ENCODE measurements around the gene GPR21. TPM values are rescaled to one million over a fixed set of nuclear protein-coding genes. Genes with fewer than 3 reads are reported as not detected.

Gene GPR21
- total RNA-seq, 1 experiment from 2014 or later: 1.1 TPM

DNA sequence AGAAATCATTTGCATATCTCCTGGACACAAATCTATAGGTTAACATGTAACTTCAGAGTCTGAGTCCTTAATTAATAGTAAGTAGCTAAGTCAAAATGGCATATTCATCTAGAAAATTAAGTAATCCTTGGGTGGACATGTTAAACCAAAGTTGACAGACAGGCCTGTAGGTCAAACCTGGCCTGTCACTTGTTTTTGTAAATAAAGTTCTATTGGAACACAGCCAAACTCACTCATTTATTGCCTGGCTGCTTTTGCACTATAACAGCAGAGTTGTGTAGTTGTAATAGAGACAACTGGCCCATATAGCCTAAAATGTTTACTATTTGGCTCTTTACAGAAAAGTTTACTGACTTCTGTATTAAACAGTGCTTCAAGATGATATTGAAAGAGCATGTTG, 24.6 kb upstream of the GPR21 start:
- ATAC-seq: no peak
- Histone ChIP-seq H3K9ac (ENCODE audit: low read length) (no peak overlapping the region), H2AFZ (ENCODE audit: low read depth, low read length, poor library complexity, severe bottlenecking) (no peak overlapping the region), H4K20me1 (ENCODE audit: insufficient read depth) (no peaks in the 10 kb centered on the region), H3K4me2 (ENCODE audit: low read length) (no peak overlapping the region), H3K27me3 (ENCODE audit: insufficient read depth, low read length) (no peaks in the 10 kb centered on the region), H3K9me3 (ENCODE audit: control insufficient read depth in 1 of 2, insufficient read depth in 1 of 2, low read depth in 1 of 2, low read length in 2 of 2) (no peaks in the 10 kb centered on the region), H3K4me1 (ENCODE audit: control insufficient read depth in 1 of 2, insufficient read depth in 2 of 2, low read length in 2 of 2) (no peaks in the 10 kb centered on the region), H3K4me3 (replicated peaks in 1 of 2; ENCODE audit: low read depth in 1 of 2, low read length in 2 of 2) (no peak overlapping the region), H3K27ac (ENCODE audit: low read depth, low read length) (no peak overlapping the region), H3K36me3 (ENCODE audit: control insufficient read depth in 1 of 2, insufficient read depth in 2 of 2, low read length in 2 of 2) (peaks cover 10 to 11% of the 10 kb centered on the region in 2 experiments; a peak in 3 of 4 replicates), H3K79me2 (ENCODE audit: insufficient read depth, low read length) (no peaks in the 10 kb centered on the region), H3K9me2 (ENCODE audit: insufficient read depth) (no peaks in the 10 kb centered on the region)
- no peak for DNase-seq (ENCODE audit: low read depth, low spot score)
- RAD21 ChIA-PET (ENCODE audit: low non-redundant PET in 1 of 2, low total read pairs in 2 of 2, uncharacterized antibody in 2 of 2, unreplicated experiment in 2 of 2): no interaction called here
- intact Hi-C loops (cut with micrococcal nuclease): loop anchor here (5.0 kb wide), 1 partner anchor 48 kb away; no protein-coding TSS in a partner anchor
- POLR2A ChIA-PET: interaction anchor here (0.6 kb wide), 1 partner anchor 18 kb away, joined by 3 read pairs; no protein-coding TSS in a partner anchor
- BruUV-seq (replicated peaks): no TSS peak
- TF ChIP-seq POLR2A (IDR thresholded peaks at IDR 0.05; ENCODE audit: borderline replicate concordance, extremely low read depth, insufficient read depth, insufficient read length): no peak
- TF ChIP-seq TCF7L2 (IDR thresholded peaks at IDR 0.05; ENCODE audit: borderline replicate concordance, extremely low read depth, insufficient read depth, insufficient read length): no peak
- no peak for TF ChIP-seq ATF3 (IDR thresholded peaks at IDR 0.05)
- no peak for TF ChIP-seq EGR1 (IDR thresholded peaks at IDR 0.05; ENCODE audit: low read depth)
- no peak for TF ChIP-seq ZNF274 (IDR thresholded peaks at IDR 0.05; ENCODE audit: low read depth, low read length)
- TF ChIP-seq ELF1 (IDR thresholded peaks at IDR 0.05; ENCODE audit: borderline replicate concordance, low read depth): no peak
- no peak for TF ChIP-seq SP1 (IDR thresholded peaks at IDR 0.05; ENCODE audit: low read depth)
- TF ChIP-seq SIN3A (IDR thresholded peaks at IDR 0.05; ENCODE audit: low read depth): no peak
- TF ChIP-seq EZH2 (IDR thresholded peaks at IDR 0.05): no peak
- no peak for TF ChIP-seq JUND (IDR thresholded peaks at IDR 0.05)
- no peak for TF ChIP-seq CEBPB (IDR thresholded peaks at IDR 0.05; ENCODE audit: low read depth)
- no peak for TF ChIP-seq SRF (IDR thresholded peaks at IDR 0.05; ENCODE audit: low read depth)
- TF ChIP-seq, protein P1, sequence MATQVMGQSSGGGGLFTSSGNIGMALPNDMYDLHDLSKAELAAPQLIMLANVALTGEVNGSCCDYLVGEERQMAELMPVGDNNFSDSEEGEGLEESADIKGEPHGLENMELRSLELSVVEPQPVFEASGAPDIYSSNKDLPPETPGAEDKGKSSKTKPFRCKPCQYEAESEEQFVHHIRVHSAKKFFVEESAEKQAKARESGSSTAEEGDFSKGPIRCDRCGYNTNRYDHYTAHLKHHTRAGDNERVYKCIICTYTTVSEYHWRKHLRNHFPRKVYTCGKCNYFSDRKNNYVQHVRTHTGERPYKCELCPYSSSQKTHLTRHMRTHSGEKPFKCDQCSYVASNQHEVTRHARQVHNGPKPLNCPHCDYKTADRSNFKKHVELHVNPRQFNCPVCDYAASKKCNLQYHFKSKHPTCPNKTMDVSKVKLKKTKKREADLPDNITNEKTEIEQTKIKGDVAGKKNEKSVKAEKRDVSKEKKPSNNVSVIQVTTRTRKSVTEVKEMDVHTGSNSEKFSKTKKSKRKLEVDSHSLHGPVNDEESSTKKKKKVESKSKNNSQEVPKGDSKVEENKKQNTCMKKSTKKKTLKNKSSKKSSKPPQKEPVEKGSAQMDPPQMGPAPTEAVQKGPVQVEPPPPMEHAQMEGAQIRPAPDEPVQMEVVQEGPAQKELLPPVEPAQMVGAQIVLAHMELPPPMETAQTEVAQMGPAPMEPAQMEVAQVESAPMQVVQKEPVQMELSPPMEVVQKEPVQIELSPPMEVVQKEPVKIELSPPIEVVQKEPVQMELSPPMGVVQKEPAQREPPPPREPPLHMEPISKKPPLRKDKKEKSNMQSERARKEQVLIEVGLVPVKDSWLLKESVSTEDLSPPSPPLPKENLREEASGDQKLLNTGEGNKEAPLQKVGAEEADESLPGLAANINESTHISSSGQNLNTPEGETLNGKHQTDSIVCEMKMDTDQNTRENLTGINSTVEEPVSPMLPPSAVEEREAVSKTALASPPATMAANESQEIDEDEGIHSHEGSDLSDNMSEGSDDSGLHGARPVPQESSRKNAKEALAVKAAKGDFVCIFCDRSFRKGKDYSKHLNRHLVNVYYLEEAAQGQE (IDR thresholded peaks at IDR 0.05; ENCODE audit: low read depth): no peak
- TF ChIP-seq YY1 (IDR thresholded peaks at IDR 0.05; ENCODE audit: extremely low read depth, insufficient replicate concordance, low read depth, low read length): no peak
- TF ChIP-seq, protein P2, sequence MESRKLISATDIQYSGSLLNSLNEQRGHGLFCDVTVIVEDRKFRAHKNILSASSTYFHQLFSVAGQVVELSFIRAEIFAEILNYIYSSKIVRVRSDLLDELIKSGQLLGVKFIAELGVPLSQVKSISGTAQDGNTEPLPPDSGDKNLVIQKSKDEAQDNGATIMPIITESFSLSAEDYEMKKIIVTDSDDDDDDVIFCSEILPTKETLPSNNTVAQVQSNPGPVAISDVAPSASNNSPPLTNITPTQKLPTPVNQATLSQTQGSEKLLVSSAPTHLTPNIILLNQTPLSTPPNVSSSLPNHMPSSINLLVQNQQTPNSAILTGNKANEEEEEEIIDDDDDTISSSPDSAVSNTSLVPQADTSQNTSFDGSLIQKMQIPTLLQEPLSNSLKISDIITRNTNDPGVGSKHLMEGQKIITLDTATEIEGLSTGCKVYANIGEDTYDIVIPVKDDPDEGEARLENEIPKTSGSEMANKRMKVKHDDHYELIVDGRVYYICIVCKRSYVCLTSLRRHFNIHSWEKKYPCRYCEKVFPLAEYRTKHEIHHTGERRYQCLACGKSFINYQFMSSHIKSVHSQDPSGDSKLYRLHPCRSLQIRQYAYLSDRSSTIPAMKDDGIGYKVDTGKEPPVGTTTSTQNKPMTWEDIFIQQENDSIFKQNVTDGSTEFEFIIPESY (IDR thresholded peaks at IDR 0.05; ENCODE audit: extremely low read depth, insufficient replicate concordance, low read length): no peak
- TF ChIP-seq CBX3 (IDR thresholded peaks at IDR 0.05; ENCODE audit: low read depth): no peak
- CTCF ChIA-PET: no interaction called here

Data from HCT116 (cell line).